Fibroblast of the aortic adventitia (primary cell): ENCODE data around the gene ITPR1. TPM values are rescaled to one million over a fixed set of nuclear protein-coding genes. Genes with fewer than 3 reads are reported as not detected.
A peak's percentile ranks its signal among the peaks of the same experiment; 100 is the strongest.
"Not testable (repeated sequence)": the region's sequence is repeated elsewhere in the genome, so short reads cannot be mapped to it uniquely, and the experiment has no call there.

Experiments
- DNase-seq: peaks from one replicate; pipeline ENCODE4 v3.0.0-alpha.2; 2010; ENCODE audit warnings: low read depth
- H3K4me3 ChIP-seq: 2 replicates; pipeline ENCODE4 v1.5.1; 2011; ENCODE audit warnings: low read depth, mild to moderate bottlenecking, control low read depth, low read length, moderate library complexity
- CTCF ChIP-seq: IDR thresholded peaks from 2 replicates; pipeline ENCODE4 v1.5.1; 2011; ENCODE audit warnings: mild to moderate bottlenecking, low read length, control low read depth, inconsistent platforms; ENCODE audit not compliant: insufficient read depth
- total RNA-seq: library from RNA; depleted of rRNA; stranded (reverse); fragments of >200 nt; gene quantifications from 2 replicates; pipeline ENCODE4 v1.2.3, GENCODE V29; 2012; ENCODE audit warnings: low replicate concordance

Gene ITPR1
- total RNA-seq, 1 donor: 8.9 TPM

- no peak for TF ChIP-seq CTCF
- H3K4me3 ChIP-seq: peak overlapping the region; percentile 7
- peak; percentile 45 for DNase-seq
These were observed 91.5 kb downstream of the ITPR1 start for GRCh38 chr3:4584456-4585249.

- H3K4me3 ChIP-seq: no peak overlapping the region
- no peak for DNase-seq
These were observed 93.2 kb downstream of the ITPR1 start for GRCh38 chr3:4586381-4586780.

GRCh38 chr3:4587061-4587837, 94.1 kb downstream of the ITPR1 start:
- no peak overlapping the region for H3K4me3 ChIP-seq
- TF ChIP-seq CTCF: no peak
- DNase-seq: no peak

More at GRCh38 chr3:4586381-4586780, 93.2 kb downstream of the ITPR1 start:
- no peak for TF ChIP-seq CTCF

- no peak overlapping the region for H3K4me3 ChIP-seq
- TF ChIP-seq CTCF: no peak
- DNase-seq: no peak
These were observed 94.6 kb downstream of the ITPR1 start for GRCh38 chr3:4587838-4588105.

- no peak overlapping the region for H3K4me3 ChIP-seq
- TF ChIP-seq CTCF: no peak
- peak; percentile 16 for DNase-seq
These were observed 95.3 kb downstream of the ITPR1 start for GRCh38 chr3:4588466-4588865.

GRCh38 chr3:4589475-4590097, 96.4 kb downstream of the ITPR1 start:
- H3K4me3 ChIP-seq: no peak overlapping the region
- no peak for TF ChIP-seq CTCF
- no peak for DNase-seq

- not testable (repeated sequence) for H3K4me3 ChIP-seq, DNase-seq
These were observed 97.7 kb downstream of the ITPR1 start for GRCh38 chr3:4590849-4591248.
